Measurements from ENCODE around the gene ACTN4. TPM values are rescaled to one million over a fixed set of nuclear protein-coding genes. Genes with fewer than 3 reads are reported as not detected.

ACTN4 gene
- polyA plus RNA-seq, 1 experiment, result 970 TPM

- Histone ChIP-seq H3K36me3 (ENCODE audit: control insufficient read depth, insufficient read depth, low read length) (no peaks in the 10 kb centered on the region), H3K4me3 (ENCODE audit: low read depth, low read length) (peak overlapping the region; percentile 100), H3K27me3 (ENCODE audit: control insufficient read depth, insufficient read depth, low read length) (no peaks in the 10 kb centered on the region)
- TF ChIP-seq CTCF (IDR thresholded peaks at IDR 0.05; ENCODE audit: insufficient read depth, low read depth, low read length), result no peak
- no peak for DNase-seq (ENCODE audit: low read depth)
- ChIA-PET POLR2A (interaction anchor here (0.5 to 1.1 kb wide), 2 partner anchors 73 to 201 kb away, joined by 3 to 6 read pairs; no protein-coding TSS in a partner anchor), CTCF (interaction anchor here (0.7 to 1.4 kb wide), 5 partner anchors 10 to 120 kb away, joined by 3 to 7 read pairs (median 4); no protein-coding TSS in a partner anchor)
Observed at GRCh38 chr19:38650172-38650775, 2.8 kb downstream of the ACTN4 start.

- no peaks in the 10 kb centered on the region; the same call in 1 of the 2 replicates for H3K36me3 ChIP-seq (ENCODE audit: control insufficient read depth, insufficient read depth, low read length)
- CTCF ChIA-PET, result interaction anchor here (0.7 to 1.4 kb wide), 2 partner anchors 60 to 119 kb away, joined by 3 to 6 read pairs; no protein-coding TSS in a partner anchor
- POLR2A ChIA-PET, result no interaction called here
- DNase-seq (ENCODE audit: low read depth), result no peak
- H3K4me3 ChIP-seq (ENCODE audit: low read depth, low read length), result peak overlapping the region; percentile 100
- no peak for TF ChIP-seq CTCF (IDR thresholded peaks at IDR 0.05; ENCODE audit: insufficient read depth, low read depth, low read length)
- no peaks in the 10 kb centered on the region for H3K27me3 ChIP-seq (ENCODE audit: control insufficient read depth, insufficient read depth, low read length)
Observed at GRCh38 chr19:38650911-38651584, 3.6 kb downstream of the ACTN4 start.

GRCh38 chr19:38653028-38653571 lies 5.7 kb downstream of the ACTN4 start:
- peaks cover 2% of the 10 kb centered on the region; the same call in 1 of the 2 replicates for H3K36me3 ChIP-seq (ENCODE audit: control insufficient read depth, insufficient read depth, low read length)
- TF ChIP-seq CTCF (IDR thresholded peaks at IDR 0.05; ENCODE audit: insufficient read depth, low read depth, low read length), result no peak
- CTCF ChIA-PET, result interaction anchor here (0.6 to 0.7 kb wide), 3 partner anchors 31 to 66 kb away, joined by 3 read pairs; no protein-coding TSS in a partner anchor
- H3K27me3 ChIP-seq (ENCODE audit: control insufficient read depth, insufficient read depth, low read length), result no peaks in the 10 kb centered on the region
- no peak overlapping the region for H3K4me3 ChIP-seq (ENCODE audit: low read depth, low read length)
- POLR2A ChIA-PET, result no interaction called here
- no peak for DNase-seq (ENCODE audit: low read depth)

- H3K4me3 ChIP-seq (ENCODE audit: low read depth, low read length), result no peak overlapping the region
- no peak for TF ChIP-seq CTCF (IDR thresholded peaks at IDR 0.05; ENCODE audit: insufficient read depth, low read depth, low read length)
- CTCF ChIA-PET, result interaction anchor here (0.7 to 1.1 kb wide), 2 partner anchors 16 to 252 kb away, joined by 3 to 4 read pairs; partner anchors contain the start of gene FAM98C
- no peak for DNase-seq (ENCODE audit: low read depth)
- H3K36me3 ChIP-seq (ENCODE audit: control insufficient read depth, insufficient read depth, low read length), result peaks cover 2% of the 10 kb centered on the region; the same call in 1 of the 2 replicates
- POLR2A ChIA-PET, result no interaction called here
- H3K27me3 ChIP-seq (ENCODE audit: control insufficient read depth, insufficient read depth, low read length), result no peaks in the 10 kb centered on the region
Observed at GRCh38 chr19:38654628-38655055, 7.2 kb downstream of the ACTN4 start.

All from BJ (cell line).